Measurements from ENCODE around the gene UQCRHL. TPM values are rescaled to one million over a fixed set of nuclear protein-coding genes. Genes with fewer than 3 reads are reported as not detected.

Gene UQCRHL
- total RNA-seq, 4 donors from 2014 or later: 1.5 to 2.6 (median 1.7) TPM

GRCh38 chr1:15849775-15850324, 42.4 kb upstream of the UQCRHL start:
- TF ChIP-seq, protein P1, sequence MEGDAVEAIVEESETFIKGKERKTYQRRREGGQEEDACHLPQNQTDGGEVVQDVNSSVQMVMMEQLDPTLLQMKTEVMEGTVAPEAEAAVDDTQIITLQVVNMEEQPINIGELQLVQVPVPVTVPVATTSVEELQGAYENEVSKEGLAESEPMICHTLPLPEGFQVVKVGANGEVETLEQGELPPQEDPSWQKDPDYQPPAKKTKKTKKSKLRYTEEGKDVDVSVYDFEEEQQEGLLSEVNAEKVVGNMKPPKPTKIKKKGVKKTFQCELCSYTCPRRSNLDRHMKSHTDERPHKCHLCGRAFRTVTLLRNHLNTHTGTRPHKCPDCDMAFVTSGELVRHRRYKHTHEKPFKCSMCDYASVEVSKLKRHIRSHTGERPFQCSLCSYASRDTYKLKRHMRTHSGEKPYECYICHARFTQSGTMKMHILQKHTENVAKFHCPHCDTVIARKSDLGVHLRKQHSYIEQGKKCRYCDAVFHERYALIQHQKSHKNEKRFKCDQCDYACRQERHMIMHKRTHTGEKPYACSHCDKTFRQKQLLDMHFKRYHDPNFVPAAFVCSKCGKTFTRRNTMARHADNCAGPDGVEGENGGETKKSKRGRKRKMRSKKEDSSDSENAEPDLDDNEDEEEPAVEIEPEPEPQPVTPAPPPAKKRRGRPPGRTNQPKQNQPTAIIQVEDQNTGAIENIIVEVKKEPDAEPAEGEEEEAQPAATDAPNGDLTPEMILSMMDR (IDR thresholded peaks at IDR 0.05; ENCODE audit: low read depth): no peak

- TF ChIP-seq, protein P1 (IDR thresholded peaks at IDR 0.05; ENCODE audit: low read depth): no peak
Observed at GRCh38 chr1:15848929-15849774, 41.7 kb upstream of the UQCRHL start.

DNA sequence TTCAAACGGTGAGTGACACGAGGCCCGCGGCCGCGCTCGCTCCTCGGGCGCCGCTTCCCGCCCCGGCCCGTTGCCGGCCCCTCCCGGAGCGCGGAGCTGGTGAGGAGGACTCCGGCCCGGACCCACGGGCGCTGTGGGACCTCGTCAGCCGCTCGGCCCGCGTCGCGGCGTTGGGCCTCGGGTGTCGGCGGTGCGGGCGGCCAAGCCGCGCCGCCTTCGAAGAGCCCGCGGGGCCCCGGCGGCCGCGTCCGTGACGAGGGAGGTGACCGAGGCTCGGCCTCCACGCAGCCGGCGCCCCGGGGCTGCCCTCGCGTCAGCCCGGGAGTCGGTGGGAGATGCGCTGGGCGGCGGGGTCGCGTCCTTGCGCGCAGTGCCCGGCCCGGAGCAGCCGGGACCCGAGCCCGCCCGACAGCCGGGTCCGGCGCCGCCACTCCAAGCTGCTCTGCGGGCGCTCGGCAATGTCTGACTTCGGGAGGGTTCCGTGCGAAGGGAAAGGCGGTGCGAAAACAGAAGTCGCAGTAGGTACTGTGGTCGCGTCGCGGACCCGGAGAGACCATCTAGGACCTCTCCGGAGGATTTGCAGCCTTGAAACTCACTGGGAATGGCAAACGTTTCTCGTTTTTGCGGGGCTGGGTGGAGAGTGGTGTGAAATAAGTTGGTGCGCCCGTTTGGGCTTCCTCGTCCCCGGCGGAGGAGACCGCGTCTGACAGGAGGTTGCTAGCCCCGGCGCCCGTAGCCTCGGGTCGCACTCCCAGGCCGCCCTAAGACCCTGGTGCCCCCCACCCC, 40.9 kb upstream of the UQCRHL start:
- TF ChIP-seq, protein P1 (IDR thresholded peaks at IDR 0.05; ENCODE audit: low read depth): no peak

DNA sequence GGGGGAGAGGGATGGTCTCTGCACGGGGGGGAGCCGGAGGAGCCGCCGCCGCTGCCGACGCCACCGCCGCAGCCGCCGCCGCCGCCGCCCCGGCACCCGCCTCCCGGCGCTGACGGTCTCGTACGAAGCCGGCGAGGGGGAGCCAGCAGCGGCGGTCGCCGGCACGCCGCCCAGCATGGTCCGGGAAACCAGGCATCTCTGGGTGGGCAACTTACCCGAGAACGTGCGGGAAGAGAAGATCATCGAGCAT, 40.4 kb upstream of the UQCRHL start:
- TF ChIP-seq, protein P1 (IDR thresholded peaks at IDR 0.05; ENCODE audit: low read depth): no peak

- TF ChIP-seq, protein P1 (IDR thresholded peaks at IDR 0.05; ENCODE audit: low read depth): no peak
Observed at GRCh38 chr1:15847100-15847892, 39.8 kb upstream of the UQCRHL start, which contains the start of gene SPEN. Gene SPEN, plus strand, starts transcription at chr1:15847707. Its CDS starts 361 bp downstream, at chr1:15848068.

GRCh38 chr1:15843826-15844572, 36.5 kb upstream of the UQCRHL start:
- TF ChIP-seq, protein P1 (IDR thresholded peaks at IDR 0.05; ENCODE audit: low read depth): no peak
